ENCODE results near the gene TCF7. TPM values are rescaled to one million over a fixed set of nuclear protein-coding genes. Genes with fewer than 3 reads are reported as not detected.

TCF7 gene
- total RNA-seq, 1 experiment from 2014 or later: 28.5 TPM

GRCh38 chr5:134113363-134113889 lies 1.1 kb upstream of the TCF7 start:
- no peak for DNase-seq (ENCODE audit: low spot score)

- DNase-seq (ENCODE audit: low spot score): peak; percentile 42
Measured at GRCh38 chr5:134114886-134115805, 665 bp downstream of the TCF7 start.

GRCh38 chr5:134115806-134116175 lies 1.3 kb downstream of the TCF7 start:
- no peak for DNase-seq (ENCODE audit: low spot score)

- DNase-seq (ENCODE audit: low spot score): no peak
Measured at GRCh38 chr5:134116286-134116685, 1.8 kb downstream of the TCF7 start.

- no peak for DNase-seq (ENCODE audit: low spot score)
Measured at GRCh38 chr5:134116789-134117761, 2.6 kb downstream of the TCF7 start.

- DNase-seq (ENCODE audit: low spot score): no peak
Measured at GRCh38 chr5:134118212-134118835, 3.8 kb downstream of the TCF7 start.

- DNase-seq (ENCODE audit: low spot score): no peak
Measured at GRCh38 chr5:134119720-134120119, 5.2 kb downstream of the TCF7 start.

GRCh38 chr5:134120386-134121138 lies 6.1 kb downstream of the TCF7 start:
- DNase-seq (ENCODE audit: low spot score): no peak

- DNase-seq (ENCODE audit: low spot score): no peak
Measured at GRCh38 chr5:134122530-134122929, 8.0 kb downstream of the TCF7 start.

GRCh38 chr5:134123360-134123759 lies 8.9 kb downstream of the TCF7 start:
- no peak for DNase-seq (ENCODE audit: low spot score)

- DNase-seq (ENCODE audit: low spot score): no peak
Measured at GRCh38 chr5:134124289-134125038, 10.0 kb downstream of the TCF7 start.

GRCh38 chr5:134125039-134126015 lies 10.8 kb downstream of the TCF7 start:
- peak; percentile 42 for DNase-seq (ENCODE audit: low spot score)

- no peak for DNase-seq (ENCODE audit: low spot score)
Measured at GRCh38 chr5:134127376-134127861, 12.9 kb downstream of the TCF7 start.

GRCh38 chr5:134127988-134128647 lies 13.6 kb downstream of the TCF7 start:
- DNase-seq (ENCODE audit: low spot score): no peak

GRCh38 chr5:134128648-134128995 lies 14.1 kb downstream of the TCF7 start:
- DNase-seq (ENCODE audit: low spot score): no peak

- DNase-seq (ENCODE audit: low spot score): no peak
Measured at GRCh38 chr5:134129411-134130238, 15.1 kb downstream of the TCF7 start.

GRCh38 chr5:134130239-134130945 lies 15.9 kb downstream of the TCF7 start:
- DNase-seq (ENCODE audit: low spot score): no peak
